ENCODE data around the gene CCT5.

DNA sequence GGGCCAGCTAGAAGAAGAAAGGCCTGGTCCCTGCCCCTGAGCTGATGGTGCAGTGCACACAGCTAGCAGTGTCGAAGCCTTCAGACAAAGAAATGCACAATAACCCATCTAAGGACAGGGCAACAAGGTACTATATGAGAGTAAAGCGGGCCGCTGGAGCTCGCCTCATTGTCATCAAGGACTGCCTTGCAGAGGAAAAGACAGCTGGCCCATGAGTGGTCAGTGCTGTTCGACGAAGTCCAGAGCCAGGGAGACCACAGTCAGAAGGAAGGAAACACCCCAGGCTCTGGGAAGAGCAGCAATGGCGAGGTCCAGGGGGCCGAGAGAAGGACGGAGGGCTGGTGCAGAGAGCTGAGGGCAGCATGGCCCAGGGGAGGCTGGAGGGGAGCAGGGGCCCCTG lies 17.7 kb upstream of the CCT5 start:
- TF ChIP-seq SNAI2 (CRISPR knock-in tag; IDR thresholded peaks at IDR 0.05): no peak
- no peak for TF ChIP-seq PPARA (CRISPR knock-in tag; IDR thresholded peaks at IDR 0.05; ENCODE audit: borderline replicate concordance)
- TF ChIP-seq ZC3H10 (CRISPR knock-in tag; IDR thresholded peaks at IDR 0.05): no peak
- TF ChIP-seq, protein P1, sequence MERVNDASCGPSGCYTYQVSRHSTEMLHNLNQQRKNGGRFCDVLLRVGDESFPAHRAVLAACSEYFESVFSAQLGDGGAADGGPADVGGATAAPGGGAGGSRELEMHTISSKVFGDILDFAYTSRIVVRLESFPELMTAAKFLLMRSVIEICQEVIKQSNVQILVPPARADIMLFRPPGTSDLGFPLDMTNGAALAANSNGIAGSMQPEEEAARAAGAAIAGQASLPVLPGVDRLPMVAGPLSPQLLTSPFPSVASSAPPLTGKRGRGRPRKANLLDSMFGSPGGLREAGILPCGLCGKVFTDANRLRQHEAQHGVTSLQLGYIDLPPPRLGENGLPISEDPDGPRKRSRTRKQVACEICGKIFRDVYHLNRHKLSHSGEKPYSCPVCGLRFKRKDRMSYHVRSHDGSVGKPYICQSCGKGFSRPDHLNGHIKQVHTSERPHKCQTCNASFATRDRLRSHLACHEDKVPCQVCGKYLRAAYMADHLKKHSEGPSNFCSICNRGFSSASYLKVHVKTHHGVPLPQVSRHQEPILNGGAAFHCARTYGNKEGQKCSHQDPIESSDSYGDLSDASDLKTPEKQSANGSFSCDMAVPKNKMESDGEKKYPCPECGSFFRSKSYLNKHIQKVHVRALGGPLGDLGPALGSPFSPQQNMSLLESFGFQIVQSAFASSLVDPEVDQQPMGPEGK (CRISPR knock-in tag; IDR thresholded peaks at IDR 0.05; ENCODE audit: borderline replicate concordance): no peak
- no peak for TF ChIP-seq ARNTL (CRISPR knock-in tag; IDR thresholded peaks at IDR 0.05; ENCODE audit: borderline replicate concordance, low read depth)
- no peak for TF ChIP-seq ZFP3 (CRISPR knock-in tag; IDR thresholded peaks at IDR 0.05)

All from SK-N-SH treated with all-trans-retinoic acid at 6 μM for 48 hours (cell line).